ENCODE data around the gene GJB5.

The GJB5 gene

DNA sequence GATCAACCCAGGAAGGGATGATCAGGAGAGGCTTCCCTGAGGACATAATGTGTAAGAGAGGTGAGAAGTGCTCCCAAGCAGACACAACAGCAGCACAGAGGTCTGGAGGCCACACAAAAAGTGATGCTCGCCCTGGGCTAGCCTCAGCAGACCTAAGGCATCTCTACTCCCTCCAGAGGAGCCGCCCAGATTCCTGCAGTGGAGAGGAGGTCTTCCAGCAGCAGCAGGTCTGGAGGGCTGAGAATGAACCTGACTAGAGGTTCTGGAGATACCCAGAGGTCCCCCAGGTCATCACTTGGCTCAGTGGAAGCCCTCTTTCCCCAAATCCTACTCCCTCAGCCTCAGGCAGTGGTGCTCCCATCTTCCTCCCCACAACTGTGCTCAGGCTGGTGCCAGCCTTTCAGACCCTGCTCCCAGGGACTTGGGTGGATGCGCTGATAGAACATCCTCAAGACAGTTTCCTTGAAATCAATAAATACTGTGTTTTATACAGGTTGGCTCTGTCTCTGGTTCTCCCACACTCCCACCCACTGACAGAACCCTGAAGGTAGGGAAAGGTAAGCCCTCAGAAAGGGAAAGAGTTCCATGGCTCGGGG, 31.1 kb downstream of the GJB5 start:
- H3K27me3 ChIP-seq (ENCODE audit: control insufficient read depth, insufficient read depth, low read length): peaks cover 17% of the 10 kb centered on the region
- peaks cover 6% of the 10 kb centered on the region; the same call in 1 of the 2 replicates for H3K4me1 ChIP-seq (ENCODE audit: control insufficient read depth, insufficient read depth, low read length)
- H3K4me3 ChIP-seq (ENCODE audit: low read depth, low read length): no peak overlapping the region
- H3K36me3 ChIP-seq (ENCODE audit: control insufficient read depth, insufficient read depth, low read length): no peaks in the 10 kb centered on the region
- H3K9ac ChIP-seq (ENCODE audit: low read depth, low read length): no peak overlapping the region
- H3K27ac ChIP-seq (ENCODE audit: low read depth, low read length): no peak overlapping the region
- H3K9me3 ChIP-seq (ENCODE audit: control insufficient read depth, insufficient read depth, low read length): no peaks in the 10 kb centered on the region

DNA sequence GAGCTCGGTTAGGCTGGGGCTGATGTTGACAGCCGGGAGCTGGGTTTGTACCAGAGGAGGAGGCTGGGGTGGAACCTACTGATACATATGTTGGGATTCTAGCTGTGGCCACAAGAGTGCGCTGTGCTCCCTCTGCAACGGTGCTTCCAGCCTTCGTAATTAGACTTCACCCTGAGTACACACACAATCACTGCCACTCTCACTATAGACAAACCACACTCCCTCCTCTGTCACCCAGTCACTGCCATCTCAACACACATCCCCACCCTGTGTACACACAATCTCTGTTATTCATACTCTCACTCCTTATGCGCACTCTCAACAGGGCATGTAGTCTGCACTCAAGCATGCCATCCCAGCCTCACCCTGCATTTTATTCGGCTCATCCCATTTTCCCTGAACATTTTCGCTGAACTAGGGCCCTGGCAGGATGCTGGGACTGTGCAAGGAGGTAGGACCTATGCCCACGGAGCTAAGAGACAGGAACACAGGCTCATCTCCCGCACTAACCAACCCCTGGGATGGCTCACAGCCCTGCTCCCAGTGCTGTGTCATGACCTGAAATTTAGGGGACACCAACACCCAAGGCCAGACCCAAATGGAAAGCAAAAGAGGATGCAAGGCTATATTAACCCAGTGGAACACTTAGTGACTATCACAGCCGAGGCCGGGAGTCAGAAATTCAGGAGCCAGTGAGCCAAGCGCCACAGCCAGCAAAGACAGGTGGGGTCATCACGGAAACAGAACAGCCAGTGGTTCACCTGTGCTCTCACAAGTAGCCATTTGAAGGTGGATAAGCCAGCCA, 31.9 kb downstream of the GJB5 start:
- no peaks in the 10 kb centered on the region for H3K9me3 ChIP-seq (ENCODE audit: control insufficient read depth, insufficient read depth, low read length)

DNA sequence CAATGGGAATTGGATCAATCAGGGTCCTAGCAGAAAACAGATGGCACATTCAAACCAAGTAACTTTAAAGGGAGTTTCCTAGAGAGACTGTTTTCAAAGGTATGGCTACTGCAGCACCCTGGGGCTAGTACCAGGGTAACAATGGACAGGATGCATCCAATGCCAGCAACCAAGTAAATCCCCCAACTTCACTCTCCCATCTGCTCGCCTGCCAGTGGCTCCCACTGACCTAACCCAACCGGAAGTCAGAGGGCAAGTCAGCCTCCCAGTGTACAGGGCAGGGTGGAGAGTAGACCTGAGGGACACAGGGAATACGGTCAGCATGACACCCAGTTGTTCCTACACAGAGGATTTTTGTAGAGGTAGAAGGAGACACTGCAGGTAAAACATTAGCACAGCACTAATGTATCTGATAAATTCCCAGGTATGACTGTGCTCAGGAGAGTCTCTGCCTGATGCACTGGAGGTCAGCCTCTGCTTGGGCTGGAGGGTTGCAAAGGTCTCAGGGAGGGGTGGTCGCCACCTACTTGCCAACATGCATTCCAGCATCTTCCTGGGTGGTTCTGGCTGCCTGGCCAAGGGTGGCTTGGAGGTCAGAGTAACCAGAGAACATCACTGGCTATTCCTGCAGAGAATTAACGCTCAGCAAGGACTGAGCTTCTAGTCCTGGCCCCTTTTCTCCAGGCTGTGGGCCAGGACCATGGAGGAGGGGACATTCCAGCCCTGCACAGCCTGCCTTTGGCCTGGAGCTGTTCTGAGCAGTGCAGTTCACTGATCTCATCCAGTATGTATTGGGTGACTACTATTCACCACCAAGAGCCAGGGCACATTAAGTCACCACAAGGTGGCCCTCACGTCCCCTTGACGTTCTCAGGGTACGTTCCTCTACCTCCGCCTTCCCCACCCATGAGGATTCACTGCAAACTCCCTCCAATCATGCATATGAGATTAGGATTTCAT, 32.9 kb downstream of the GJB5 start:
- Histone ChIP-seq H3K27ac (ENCODE audit: low read depth, low read length) (no peak overlapping the region), H3K36me3 (ENCODE audit: control insufficient read depth, insufficient read depth, low read length) (no peaks in the 10 kb centered on the region), H3K27me3 (ENCODE audit: control insufficient read depth, insufficient read depth, low read length) (peaks cover 9% of the 10 kb centered on the region), H3K9me3 (ENCODE audit: control insufficient read depth, insufficient read depth, low read length) (no peaks in the 10 kb centered on the region), H3K9ac (ENCODE audit: low read depth, low read length) (no peak overlapping the region), H3K4me1 (ENCODE audit: control insufficient read depth, insufficient read depth, low read length) (no peaks in the 10 kb centered on the region), H3K4me3 (ENCODE audit: low read depth, low read length) (no peak overlapping the region)

More for the DNA sequence above, 31.9 kb downstream of the GJB5 start:
- Histone ChIP-seq H3K9ac (ENCODE audit: low read depth, low read length) (no peak overlapping the region), H3K27me3 (ENCODE audit: control insufficient read depth, insufficient read depth, low read length) (peaks cover 10% of the 10 kb centered on the region), H3K4me1 (ENCODE audit: control insufficient read depth, insufficient read depth, low read length) (peaks cover 6% of the 10 kb centered on the region; the same call in 1 of the 2 replicates), H3K4me3 (ENCODE audit: low read depth, low read length) (no peak overlapping the region), H3K36me3 (ENCODE audit: control insufficient read depth, insufficient read depth, low read length) (no peaks in the 10 kb centered on the region), H3K27ac (ENCODE audit: low read depth, low read length) (no peak overlapping the region)

DNA sequence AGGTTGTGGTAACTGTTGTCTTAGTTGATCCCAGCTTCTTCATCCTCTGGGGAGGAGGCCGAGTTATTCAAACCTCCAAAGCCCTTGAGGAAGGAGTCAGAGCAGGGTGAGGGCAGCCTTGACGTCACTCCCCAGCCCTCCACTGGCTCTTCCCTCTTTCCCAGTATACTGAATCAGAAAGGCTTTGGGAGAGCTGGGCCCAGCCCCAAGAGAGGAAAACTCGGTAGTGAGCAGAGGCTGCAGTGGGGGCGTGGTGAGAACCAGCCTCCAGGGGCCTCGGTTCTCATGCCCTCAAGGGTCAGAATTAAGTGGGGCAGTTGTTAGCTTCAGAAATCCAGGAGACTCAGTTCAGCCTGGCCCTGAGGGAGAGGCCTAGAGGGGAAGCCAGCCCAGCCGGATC, 36.1 kb downstream of the GJB5 start:
- H3K9ac ChIP-seq (ENCODE audit: low read depth, low read length): no peak overlapping the region
- H3K27me3 ChIP-seq (ENCODE audit: control insufficient read depth, insufficient read depth, low read length): peaks cover 19% of the 10 kb centered on the region
- no peak overlapping the region for H3K4me3 ChIP-seq (ENCODE audit: low read depth, low read length)
- H3K9me3 ChIP-seq (ENCODE audit: control insufficient read depth, insufficient read depth, low read length): no peaks in the 10 kb centered on the region
- H3K27ac ChIP-seq (ENCODE audit: low read depth, low read length): no peak overlapping the region
- no peaks in the 10 kb centered on the region for H3K36me3 ChIP-seq (ENCODE audit: control insufficient read depth, insufficient read depth, low read length)
- H3K4me1 ChIP-seq (ENCODE audit: control insufficient read depth, insufficient read depth, low read length): no peaks in the 10 kb centered on the region

DNA sequence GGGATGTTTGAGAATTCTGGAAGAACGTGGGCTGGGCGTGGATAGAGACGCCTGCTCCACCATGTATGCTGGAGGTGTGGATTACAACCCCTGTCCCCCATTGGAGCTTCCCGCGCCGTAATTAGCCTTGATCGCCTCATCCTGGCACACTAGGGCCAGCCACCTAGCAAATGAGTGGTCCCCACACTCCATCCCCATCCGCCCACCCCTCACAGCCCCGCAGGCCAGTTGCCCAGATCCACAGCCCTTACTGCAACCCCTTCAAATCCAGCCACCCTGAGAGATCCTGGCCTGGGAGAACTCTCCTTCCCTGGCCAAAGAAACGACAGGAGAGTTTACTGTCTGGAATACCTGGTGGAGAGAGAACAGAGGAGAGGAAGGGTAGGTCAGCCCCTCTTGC, 37.6 kb downstream of the GJB5 start:
- Histone ChIP-seq H3K4me3 (ENCODE audit: low read depth, low read length) (peak overlapping the region; percentile 56), H3K27ac (ENCODE audit: low read depth, low read length) (no peak overlapping the region), H3K4me1 (ENCODE audit: control insufficient read depth, insufficient read depth, low read length) (no peaks in the 10 kb centered on the region), H3K36me3 (ENCODE audit: control insufficient read depth, insufficient read depth, low read length) (no peaks in the 10 kb centered on the region), H3K9me3 (ENCODE audit: control insufficient read depth, insufficient read depth, low read length) (no peaks in the 10 kb centered on the region), H3K9ac (ENCODE audit: low read depth, low read length) (no peak overlapping the region), H3K27me3 (ENCODE audit: control insufficient read depth, insufficient read depth, low read length) (peaks cover 19% of the 10 kb centered on the region)

DNA sequence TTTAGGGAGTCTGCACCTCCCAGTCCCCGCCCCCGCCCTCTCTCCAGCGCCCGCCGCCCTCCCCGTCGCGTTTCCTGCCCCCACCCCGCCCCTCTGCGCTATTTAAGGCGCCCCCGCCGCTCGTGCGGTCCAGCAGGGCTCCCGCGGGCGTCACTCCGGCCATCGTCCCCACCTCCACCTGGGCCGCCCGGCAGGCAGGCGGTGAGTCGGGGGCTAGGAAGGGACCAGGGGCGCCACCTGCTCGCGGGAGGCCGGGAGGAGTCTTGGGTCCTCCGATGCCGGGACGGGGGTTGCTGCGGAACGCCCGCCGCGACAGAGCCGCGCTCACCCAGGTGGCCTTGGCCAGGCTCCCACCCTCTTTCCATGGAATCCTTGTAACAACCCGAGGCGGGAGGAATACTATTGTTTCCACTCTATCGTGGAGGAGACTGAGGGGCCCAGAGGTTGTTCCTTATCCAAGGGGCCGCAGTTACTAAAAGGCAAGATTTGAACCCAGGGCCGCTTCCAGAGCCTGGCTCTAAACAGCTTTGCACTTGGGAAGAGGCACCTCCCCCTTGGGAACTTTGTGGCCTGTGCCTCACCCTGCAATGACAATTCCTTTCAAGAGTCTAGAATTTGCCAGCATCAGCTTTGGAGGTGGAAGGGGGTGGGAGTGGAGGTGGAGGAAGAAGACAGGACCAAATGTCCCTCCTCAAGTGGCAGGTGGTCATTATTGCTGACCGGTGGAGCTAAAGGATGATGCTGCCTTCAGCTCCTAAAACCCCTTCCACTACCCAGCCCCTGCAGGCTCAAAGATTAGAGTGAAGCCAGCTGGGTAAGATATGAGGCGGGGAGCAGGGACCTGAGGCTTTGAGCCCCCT, 38.3 kb downstream of the GJB5 start, which contains the start of gene GJA4:
GJA4 (plus strand) TSS at position 132 of the 860 bp plus-strand sequence. CDS start 1,215 bp downstream, outside the sequence.
- H3K4me3 ChIP-seq (ENCODE audit: low read depth, low read length): peak within 1 kb of the TSS; percentile 62
- peaks cover 19% of the 10 kb centered on the region for H3K27me3 ChIP-seq (ENCODE audit: control insufficient read depth, insufficient read depth, low read length)
- H3K9me3 ChIP-seq (ENCODE audit: control insufficient read depth, insufficient read depth, low read length): no peaks in the 10 kb centered on the region
- H3K27ac ChIP-seq (ENCODE audit: low read depth, low read length): no peak within 1 kb of the TSS
- no peaks in the 10 kb centered on the region for H3K36me3 ChIP-seq (ENCODE audit: control insufficient read depth, insufficient read depth, low read length)
- no peak within 1 kb of the TSS for H3K9ac ChIP-seq (ENCODE audit: low read depth, low read length)
- no peaks in the 10 kb centered on the region for H3K4me1 ChIP-seq (ENCODE audit: control insufficient read depth, insufficient read depth, low read length)

DNA sequence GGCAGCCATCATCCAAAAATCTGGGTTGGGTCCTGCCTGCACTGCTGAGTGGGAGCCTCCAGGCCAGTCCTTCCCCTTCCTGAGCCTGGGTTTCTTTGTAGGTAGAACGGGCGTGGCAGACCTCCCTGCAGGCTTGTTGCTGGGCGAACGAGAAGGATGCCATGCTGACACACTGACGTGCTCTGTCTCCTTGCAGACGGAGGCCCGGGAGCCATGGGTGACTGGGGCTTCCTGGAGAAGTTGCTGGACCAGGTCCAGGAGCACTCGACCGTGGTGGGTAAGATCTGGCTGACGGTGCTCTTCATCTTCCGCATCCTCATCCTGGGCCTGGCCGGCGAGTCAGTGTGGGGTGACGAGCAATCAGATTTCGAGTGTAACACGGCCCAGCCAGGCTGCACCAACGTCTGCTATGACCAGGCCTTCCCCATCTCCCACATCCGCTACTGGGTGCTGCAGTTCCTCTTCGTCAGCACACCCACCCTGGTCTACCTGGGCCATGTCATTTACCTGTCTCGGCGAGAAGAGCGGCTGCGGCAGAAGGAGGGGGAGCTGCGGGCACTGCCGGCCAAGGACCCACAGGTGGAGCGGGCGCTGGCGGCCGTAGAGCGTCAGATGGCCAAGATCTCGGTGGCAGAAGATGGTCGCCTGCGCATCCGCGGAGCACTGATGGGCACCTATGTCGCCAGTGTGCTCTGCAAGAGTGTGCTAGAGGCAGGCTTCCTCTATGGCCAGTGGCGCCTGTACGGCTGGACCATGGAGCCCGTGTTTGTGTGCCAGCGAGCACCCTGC, 39.3 kb downstream of the GJB5 start:
- peaks cover 19% of the 10 kb centered on the region for H3K27me3 ChIP-seq (ENCODE audit: control insufficient read depth, insufficient read depth, low read length)
- no peaks in the 10 kb centered on the region for H3K4me1 ChIP-seq (ENCODE audit: control insufficient read depth, insufficient read depth, low read length)
- no peaks in the 10 kb centered on the region for H3K36me3 ChIP-seq (ENCODE audit: control insufficient read depth, insufficient read depth, low read length)
- no peak overlapping the region for H3K27ac ChIP-seq (ENCODE audit: low read depth, low read length)
- no peaks in the 10 kb centered on the region for H3K9me3 ChIP-seq (ENCODE audit: control insufficient read depth, insufficient read depth, low read length)
- no peak overlapping the region for H3K9ac ChIP-seq (ENCODE audit: low read depth, low read length)
- no peak overlapping the region for H3K4me3 ChIP-seq (ENCODE audit: low read depth, low read length)

DNA sequence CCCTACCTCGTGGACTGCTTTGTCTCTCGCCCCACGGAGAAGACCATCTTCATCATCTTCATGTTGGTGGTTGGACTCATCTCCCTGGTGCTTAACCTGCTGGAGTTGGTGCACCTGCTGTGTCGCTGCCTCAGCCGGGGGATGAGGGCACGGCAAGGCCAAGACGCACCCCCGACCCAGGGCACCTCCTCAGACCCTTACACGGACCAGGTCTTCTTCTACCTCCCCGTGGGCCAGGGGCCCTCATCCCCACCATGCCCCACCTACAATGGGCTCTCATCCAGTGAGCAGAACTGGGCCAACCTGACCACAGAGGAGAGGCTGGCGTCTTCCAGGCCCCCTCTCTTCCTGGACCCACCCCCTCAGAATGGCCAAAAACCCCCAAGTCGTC, 39.9 kb downstream of the GJB5 start:
- H3K9me3 ChIP-seq (ENCODE audit: control insufficient read depth, insufficient read depth, low read length): no peaks in the 10 kb centered on the region
- H3K27me3 ChIP-seq (ENCODE audit: control insufficient read depth, insufficient read depth, low read length): peaks cover 19% of the 10 kb centered on the region
- no peak overlapping the region for H3K9ac ChIP-seq (ENCODE audit: low read depth, low read length)
- no peaks in the 10 kb centered on the region for H3K4me1 ChIP-seq (ENCODE audit: control insufficient read depth, insufficient read depth, low read length)
- H3K36me3 ChIP-seq (ENCODE audit: control insufficient read depth, insufficient read depth, low read length): no peaks in the 10 kb centered on the region
- H3K4me3 ChIP-seq (ENCODE audit: low read depth, low read length): no peak overlapping the region
- no peak overlapping the region for H3K27ac ChIP-seq (ENCODE audit: low read depth, low read length)

DNA sequence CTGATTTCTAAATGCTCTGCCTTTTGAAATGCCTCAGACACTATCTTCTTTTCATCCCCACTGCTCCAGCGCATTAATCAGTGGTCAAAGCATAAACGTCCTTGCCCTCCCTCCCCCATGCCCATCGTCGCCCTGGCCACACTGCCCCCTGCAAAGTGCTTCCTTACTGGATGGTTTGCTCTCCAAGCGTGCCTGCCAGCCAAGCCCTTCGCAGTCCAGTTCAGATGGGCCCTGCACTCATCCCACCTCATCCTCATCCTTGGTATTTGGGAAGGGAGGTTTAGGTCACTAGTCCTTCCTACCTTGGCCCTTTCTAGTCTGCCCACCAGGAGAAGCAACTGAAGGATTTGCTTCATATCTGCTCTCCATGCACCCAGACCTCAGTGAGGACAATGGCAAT, 41.1 kb downstream of the GJB5 start:
- peaks cover 19% of the 10 kb centered on the region for H3K27me3 ChIP-seq (ENCODE audit: control insufficient read depth, insufficient read depth, low read length)
- H3K27ac ChIP-seq (ENCODE audit: low read depth, low read length): no peak overlapping the region
- H3K36me3 ChIP-seq (ENCODE audit: control insufficient read depth, insufficient read depth, low read length): no peaks in the 10 kb centered on the region
- no peaks in the 10 kb centered on the region for H3K9me3 ChIP-seq (ENCODE audit: control insufficient read depth, insufficient read depth, low read length)
- no peak overlapping the region for H3K4me3 ChIP-seq (ENCODE audit: low read depth, low read length)
- no peak overlapping the region for H3K9ac ChIP-seq (ENCODE audit: low read depth, low read length)
- H3K4me1 ChIP-seq (ENCODE audit: control insufficient read depth, insufficient read depth, low read length): no peaks in the 10 kb centered on the region

Data from HUES48 (cell line).